ENCODE measurements around the gene EPN2. TPM values are rescaled to one million over a fixed set of nuclear protein-coding genes. Genes with fewer than 3 reads are reported as not detected.

The EPN2 gene
- total RNA-seq, 2 donors from 2014 or later: 28.7 to 47.9 TPM

- Histone ChIP-seq H3K27ac (no peak overlapping the region), H3K36me3 (peaks cover 11% of the 10 kb centered on the region)
- DNase-seq (ENCODE audit: low spot score): no peak
These were observed 94.5 kb downstream of the EPN2 start for GRCh38 chr17:19331543-19332245.

DNA sequence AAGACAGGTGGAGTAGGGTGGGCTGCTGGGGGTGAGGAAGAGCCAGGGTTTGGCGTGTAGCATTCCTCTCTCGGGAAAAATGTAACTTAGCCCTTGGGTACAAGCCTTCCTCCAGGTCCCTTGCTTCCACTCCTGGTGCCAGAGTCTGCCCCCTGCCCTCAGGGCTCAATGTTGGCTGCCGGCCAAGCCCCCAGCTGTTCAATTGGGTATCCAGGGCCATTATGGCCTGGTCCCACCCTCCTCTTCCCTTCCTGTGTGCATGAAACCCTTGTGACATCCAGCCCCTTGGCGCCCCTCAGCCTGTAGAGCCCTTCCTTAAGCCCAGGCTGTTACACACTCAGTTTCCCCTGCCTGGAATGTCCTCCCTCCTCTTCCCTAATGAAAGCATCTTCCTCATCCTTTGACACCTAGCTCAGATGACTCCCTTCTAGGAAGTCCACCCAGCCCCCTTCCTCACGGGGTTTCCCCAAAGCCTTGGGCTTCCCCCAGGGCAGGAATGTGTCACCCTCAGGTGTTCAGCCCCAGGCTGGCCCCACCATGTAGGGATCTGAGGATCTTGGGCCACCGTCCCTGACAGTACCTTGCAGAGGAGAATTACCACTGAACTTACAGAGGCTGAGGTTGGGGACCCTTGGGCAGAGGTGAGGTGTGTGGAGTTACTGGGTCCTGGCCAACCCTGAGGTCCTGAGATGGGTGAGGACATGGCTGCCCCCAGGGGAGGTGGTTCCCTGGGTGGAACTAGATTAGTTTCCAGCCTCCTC, 95.4 kb downstream of the EPN2 start:
- Histone ChIP-seq H3K27ac (no peak overlapping the region), H3K9me3 (no peaks in the 10 kb centered on the region), H3K27me3 (replicated peaks; ENCODE audit: insufficient read depth) (no peaks in the 10 kb centered on the region), H3K36me3 (peaks cover 11% of the 10 kb centered on the region), H3K4me3 (no peak overlapping the region), H3K4me1 (ENCODE audit: control insufficient read depth in 1 of 2, low read depth in 2 of 2) (no peaks in the 10 kb centered on the region)
- ATAC-seq (ENCODE audit: insufficient number of reproducible peaks, low FRiP score, low read depth) (no peak), DNase-seq (ENCODE audit: low spot score) (no peak)
- no peak for TF ChIP-seq CTCF (IDR thresholded peaks at IDR 0.05)

More at GRCh38 chr17:19331543-19332245, 94.5 kb downstream of the EPN2 start:
- Histone ChIP-seq H3K27me3 (replicated peaks; ENCODE audit: insufficient read depth) (no peaks in the 10 kb centered on the region), H3K4me3 (no peak overlapping the region), H3K9me3 (no peaks in the 10 kb centered on the region), H3K4me1 (ENCODE audit: control insufficient read depth in 1 of 2, low read depth in 2 of 2) (no peaks in the 10 kb centered on the region)
- no peak for ATAC-seq (ENCODE audit: insufficient number of reproducible peaks, low FRiP score, low read depth)
- TF ChIP-seq CTCF (IDR thresholded peaks at IDR 0.05): no peak

DNA sequence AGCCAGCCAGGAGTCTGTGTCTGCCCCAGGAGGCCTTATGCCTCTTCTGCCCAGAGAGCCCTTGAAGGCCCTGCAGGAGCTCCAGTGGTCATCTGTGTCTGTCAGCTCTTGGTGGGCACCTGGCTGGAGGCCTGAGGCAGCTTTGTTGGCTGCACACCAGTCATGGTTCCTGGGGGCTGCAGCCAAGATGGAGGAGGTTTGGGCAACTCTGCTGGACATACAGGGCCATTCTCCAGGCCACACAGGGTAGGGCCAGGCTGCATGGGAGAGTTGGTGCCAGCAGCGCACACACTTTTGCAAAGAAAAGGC, 95.9 kb downstream of the EPN2 start:
- no peaks in the 10 kb centered on the region for H3K9me3 ChIP-seq
- H3K36me3 ChIP-seq: peaks cover 11% of the 10 kb centered on the region
- no peak for DNase-seq (ENCODE audit: low spot score)
- H3K4me1 ChIP-seq (ENCODE audit: control insufficient read depth in 1 of 2, low read depth in 2 of 2): no peaks in the 10 kb centered on the region
- no peaks in the 10 kb centered on the region for H3K27me3 ChIP-seq (replicated peaks; ENCODE audit: insufficient read depth)
- no peak overlapping the region for H3K27ac ChIP-seq
- no peak for TF ChIP-seq CTCF (IDR thresholded peaks at IDR 0.05)
- no peak for ATAC-seq (ENCODE audit: insufficient number of reproducible peaks, low FRiP score, low read depth)
- H3K4me3 ChIP-seq: no peak overlapping the region

- DNase-seq (ENCODE audit: low spot score): no peak
- H3K27ac ChIP-seq: no peak overlapping the region
- H3K9me3 ChIP-seq: no peaks in the 10 kb centered on the region
- H3K36me3 ChIP-seq: peaks cover 8% of the 10 kb centered on the region
- no peak for ATAC-seq (ENCODE audit: insufficient number of reproducible peaks, low FRiP score, low read depth)
- no peak overlapping the region for H3K4me3 ChIP-seq
- TF ChIP-seq CTCF (IDR thresholded peaks at IDR 0.05): no peak
- no peaks in the 10 kb centered on the region for H3K4me1 ChIP-seq (ENCODE audit: control insufficient read depth in 1 of 2, low read depth in 2 of 2)
- no peaks in the 10 kb centered on the region for H3K27me3 ChIP-seq (replicated peaks; ENCODE audit: insufficient read depth)
These were observed 96.6 kb downstream of the EPN2 start for GRCh38 chr17:19333736-19334290.

DNA sequence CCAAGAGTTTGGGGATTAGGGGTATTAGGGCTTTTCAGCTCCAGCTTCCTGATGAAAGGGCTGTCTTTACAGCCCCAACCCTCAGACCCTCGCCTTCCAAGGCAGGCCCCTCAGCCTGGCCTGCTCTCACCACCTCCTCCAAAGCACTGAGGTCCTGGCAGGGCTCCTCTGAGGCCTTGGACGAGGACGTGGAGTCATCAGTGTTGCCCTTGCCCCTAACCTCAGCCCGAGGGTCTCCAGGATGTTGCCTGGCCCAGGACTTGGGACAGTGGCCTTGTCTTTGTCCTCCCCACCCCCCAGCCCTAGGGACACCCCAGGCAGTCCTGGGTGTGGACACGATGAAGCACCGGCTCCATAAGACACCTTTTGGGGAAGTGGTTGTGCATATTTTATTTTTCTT, 97.2 kb downstream of the EPN2 start:
- H3K4me3 ChIP-seq: no peak overlapping the region
- ATAC-seq (ENCODE audit: insufficient number of reproducible peaks, low FRiP score, low read depth) (no peak), DNase-seq (ENCODE audit: low spot score) (no peak)
- H3K36me3 ChIP-seq: peaks cover 3% of the 10 kb centered on the region
- no peak for TF ChIP-seq CTCF (IDR thresholded peaks at IDR 0.05)
- no peaks in the 10 kb centered on the region for H3K4me1 ChIP-seq (ENCODE audit: control insufficient read depth in 1 of 2, low read depth in 2 of 2)
- no peak overlapping the region for H3K27ac ChIP-seq
- no peaks in the 10 kb centered on the region for H3K27me3 ChIP-seq (replicated peaks; ENCODE audit: insufficient read depth)
- H3K9me3 ChIP-seq: no peaks in the 10 kb centered on the region
